NCI-H128 (cell line): ENCODE measurements around the gene NMNAT3.
A peak's percentile ranks its signal among the peaks of the same experiment; 100 is the strongest.

Experiments used
- DNase-seq: peaks from one replicate; lab custom pipeline; 2025; ENCODE audit not compliant: unreplicated experiment; lab: John Stamatoyannopoulos, UW

Gene NMNAT3

DNA sequence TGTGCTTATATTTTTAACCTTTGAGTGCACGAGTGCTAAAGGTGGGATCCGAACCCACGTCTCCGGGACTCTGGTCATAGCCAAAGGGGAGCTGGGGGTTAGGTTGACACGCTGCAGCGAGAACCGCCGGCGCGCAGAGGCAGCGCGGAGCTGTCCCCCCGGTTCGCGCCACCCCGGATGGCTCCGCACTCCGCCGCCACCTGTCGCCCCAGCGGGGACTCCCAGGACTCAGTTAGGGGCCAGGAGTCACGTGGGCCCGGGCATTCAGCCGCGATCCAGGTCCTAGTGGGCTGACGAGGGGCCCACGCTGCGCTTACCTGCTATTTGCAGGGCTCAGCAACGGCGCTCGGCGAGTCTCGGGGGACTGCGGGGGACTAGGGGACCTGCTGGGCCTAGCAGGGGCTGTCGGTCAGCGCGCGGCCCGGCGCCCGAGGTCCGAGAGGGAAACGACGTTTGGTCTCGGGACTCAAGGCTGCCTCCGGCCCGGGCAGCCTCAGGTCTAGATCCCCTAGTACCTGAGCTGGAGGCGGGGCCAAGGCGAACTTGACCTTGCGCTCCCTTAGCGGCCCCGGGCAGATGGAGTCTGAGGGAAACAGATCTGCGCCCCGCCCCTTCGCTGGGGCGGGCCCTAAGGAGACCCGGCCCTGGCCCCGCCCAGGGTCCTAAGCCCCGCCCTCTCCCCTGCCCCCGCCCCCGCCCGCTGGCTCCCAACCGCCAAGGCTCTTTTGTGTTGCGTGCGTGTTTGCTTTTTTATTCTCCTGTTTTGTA, at the start of gene NMNAT3:
Gene NMNAT3, minus strand, starts transcription at position 585 of the 768 bp plus-strand sequence. CDS start 50,248 bp downstream, outside the sequence.
- peak; percentile 45 for DNase-seq

DNA sequence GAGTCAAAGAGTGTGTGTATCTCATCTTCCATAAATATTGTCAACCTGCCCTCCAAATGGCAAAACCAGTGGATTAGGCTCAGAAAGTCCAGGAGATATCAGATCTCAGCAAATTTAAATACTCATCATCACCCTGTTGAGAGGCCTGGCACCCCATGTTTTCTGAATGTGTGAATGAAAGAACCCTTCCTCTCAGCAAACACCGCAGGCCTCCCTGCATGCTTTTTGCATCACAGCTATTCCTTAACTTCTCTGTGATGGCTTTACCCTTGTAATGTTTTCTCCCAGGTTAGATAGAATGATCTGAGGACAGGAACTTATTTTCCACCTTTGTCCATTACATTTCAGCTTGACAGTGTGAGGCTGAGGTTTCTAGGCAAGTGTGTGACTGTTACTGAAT, 43.6 kb upstream of the NMNAT3 start:
- DNase-seq, result no peak

DNA sequence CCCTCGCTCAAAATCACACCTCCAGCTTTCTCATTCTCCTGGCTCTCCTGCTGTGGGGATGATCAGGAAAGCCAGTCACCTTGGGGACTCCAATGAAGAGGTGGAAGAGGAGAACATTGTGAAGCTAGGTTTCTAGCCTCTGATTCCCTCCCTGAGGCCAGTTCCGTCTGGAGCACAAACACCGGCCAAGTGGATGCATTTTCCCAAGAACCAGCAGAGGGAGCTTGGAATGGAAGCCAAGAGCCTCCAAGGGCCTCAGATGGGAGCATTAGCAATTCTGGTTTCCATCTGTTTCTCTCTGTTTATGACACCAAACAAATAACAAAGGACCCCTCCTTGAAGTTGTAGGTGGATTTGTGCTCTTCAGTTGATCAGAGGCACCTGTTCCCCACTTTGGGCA, 40.6 kb upstream of the NMNAT3 start:
- DNase-seq, result no peak

GRCh38 chr3:139716908-139717485, 39.2 kb upstream of the NMNAT3 start:
- no peak for DNase-seq

GRCh38 chr3:139715743-139716360, 38.1 kb upstream of the NMNAT3 start:
- no peak for DNase-seq

DNA sequence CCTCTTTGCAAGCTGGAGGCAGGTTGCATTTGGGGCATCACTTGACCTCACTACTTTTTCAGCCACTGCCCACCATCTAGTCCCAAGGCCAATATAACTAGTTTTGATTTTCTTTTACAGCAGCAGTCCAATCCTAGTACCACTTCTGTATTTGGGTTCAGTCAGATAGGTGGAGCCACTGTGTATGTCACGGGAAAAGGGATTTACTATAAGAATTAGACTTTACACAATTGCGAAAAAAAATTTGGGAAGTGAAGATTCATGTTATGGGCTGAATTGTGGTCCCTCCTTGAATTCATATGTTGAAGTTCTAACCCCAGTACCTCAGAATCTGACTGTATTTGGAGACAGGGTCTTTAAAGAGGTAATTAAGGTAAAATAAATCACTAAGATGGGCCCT, 37.4 kb upstream of the NMNAT3 start:
- DNase-seq, result no peak

- DNase-seq, result no peak
Observed at GRCh38 chr3:139710212-139710611, 32.4 kb upstream of the NMNAT3 start.

- DNase-seq, result no peak
Observed at GRCh38 chr3:139705631-139706030, 27.9 kb upstream of the NMNAT3 start.

DNA sequence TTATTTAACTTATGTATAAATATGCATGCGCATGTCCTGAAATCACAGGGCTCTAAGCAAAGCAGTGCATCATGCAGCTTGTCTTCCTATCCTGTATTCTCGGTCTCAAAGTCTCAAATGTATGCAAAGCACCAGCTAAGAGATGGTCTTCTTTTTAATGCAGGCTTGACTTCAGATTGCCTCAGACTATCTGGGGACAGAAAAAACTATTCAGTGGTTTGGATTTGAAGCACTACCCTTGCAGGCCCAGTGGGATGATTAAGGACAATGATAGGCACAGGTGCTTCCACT, 18.5 kb upstream of the NMNAT3 start:
- no peak for DNase-seq

- DNase-seq, result no peak
Observed at GRCh38 chr3:139695426-139696313, 17.9 kb upstream of the NMNAT3 start.

DNA sequence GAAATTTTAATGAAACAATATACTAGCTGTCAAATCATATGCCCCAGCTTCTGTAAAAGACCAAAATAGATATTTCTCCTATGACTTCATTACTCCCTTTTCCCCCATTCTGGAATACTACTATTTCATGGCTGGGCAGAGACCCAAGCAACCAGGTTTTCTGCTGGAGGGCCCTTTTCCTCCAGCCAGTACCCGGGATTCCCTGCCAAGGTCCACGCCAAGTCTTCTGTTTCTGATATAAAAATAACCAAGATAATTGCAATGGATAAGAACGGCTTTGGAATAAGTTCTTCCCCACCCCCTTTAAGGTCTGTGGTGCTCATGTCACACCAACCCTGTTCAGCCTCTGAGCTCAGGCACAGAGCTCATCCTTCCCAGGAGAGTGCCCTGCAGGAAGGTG, 17.2 kb upstream of the NMNAT3 start:
- DNase-seq, result no peak

DNA sequence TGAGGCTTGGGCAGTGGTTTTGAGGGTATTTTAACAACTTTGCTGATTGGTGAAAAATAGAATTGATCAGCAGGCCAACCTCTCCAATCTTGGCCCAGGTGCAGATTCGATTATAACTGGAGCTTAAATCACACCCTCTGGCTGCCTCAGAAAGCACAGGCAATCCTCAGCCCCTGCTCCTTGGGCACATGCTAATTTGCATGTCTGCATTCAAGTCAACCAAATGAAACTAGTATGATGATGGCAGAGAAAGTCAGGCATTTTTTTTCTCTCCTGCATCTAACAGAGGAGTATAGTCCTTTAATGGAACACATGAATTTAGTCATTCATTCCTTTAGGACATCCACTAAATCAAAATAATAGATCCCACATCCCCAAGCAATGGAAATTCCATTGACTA, 16.8 kb upstream of the NMNAT3 start:
- DNase-seq, result no peak

DNA sequence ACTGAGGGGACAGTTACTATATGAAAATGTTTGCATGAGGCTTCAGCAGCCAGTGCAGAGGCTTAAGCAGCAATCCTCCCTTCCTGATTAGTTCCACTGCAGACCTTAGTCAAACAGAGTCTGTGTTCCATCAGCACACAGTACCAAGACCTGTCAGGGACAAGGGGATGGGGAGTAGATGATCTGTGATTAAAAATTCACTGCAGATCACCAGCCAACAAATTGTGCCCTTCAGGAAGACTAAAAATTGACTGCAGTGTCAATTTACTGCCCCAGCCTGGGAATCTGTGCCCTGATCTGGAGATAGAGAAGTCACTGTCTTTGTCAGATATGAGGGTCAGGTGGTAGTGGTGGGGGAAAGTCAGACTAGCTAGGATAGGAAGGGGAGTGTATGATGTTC, 13.8 kb upstream of the NMNAT3 start:
- DNase-seq, result no peak

DNA sequence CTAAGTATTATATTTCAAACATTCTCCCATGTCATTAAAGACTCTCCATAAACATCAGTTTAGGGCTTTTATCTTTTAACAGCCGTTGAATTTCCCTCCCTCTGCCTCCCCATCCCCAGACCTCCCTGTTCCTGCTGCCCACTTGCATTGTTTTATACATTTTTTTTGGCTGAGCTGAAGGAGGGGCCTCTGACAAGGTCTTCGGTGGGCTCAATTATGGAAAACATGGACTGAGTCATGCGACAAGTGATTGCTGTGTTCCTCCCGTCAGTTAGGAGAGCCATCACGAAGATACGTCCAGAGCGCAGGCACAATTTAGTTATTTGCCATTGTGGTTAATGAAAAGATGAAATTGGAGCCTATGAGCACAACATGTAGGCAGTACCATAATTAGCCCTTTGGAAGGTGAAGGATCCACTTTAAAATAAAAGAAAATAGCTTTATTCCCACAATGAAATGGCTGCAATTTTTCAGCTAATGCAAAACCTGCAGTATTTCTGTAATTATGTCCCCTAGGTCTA, 12.0 kb upstream of the NMNAT3 start:
- peak; percentile 65 for DNase-seq

DNA sequence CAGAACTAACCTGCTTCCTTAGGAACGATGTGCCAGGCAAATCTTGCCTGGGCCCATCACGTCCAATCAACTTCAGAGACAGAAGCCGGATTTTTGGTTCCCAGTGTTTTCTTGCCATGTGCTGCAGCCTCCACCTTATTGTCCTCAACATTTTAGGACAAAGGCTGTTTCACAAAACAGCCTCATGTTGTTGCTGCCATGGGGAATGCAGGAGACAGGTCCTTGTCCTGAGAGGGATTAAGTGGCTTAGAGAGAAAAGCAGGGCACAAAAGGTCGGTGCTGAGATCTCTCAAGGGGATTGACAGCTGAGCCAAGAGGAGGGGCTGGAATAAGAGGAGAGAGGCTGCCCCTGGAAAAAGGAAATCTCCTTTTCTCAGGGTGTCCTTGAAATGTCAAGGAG, 11.3 kb upstream of the NMNAT3 start:
- DNase-seq, result peak; percentile 48

GRCh38 chr3:139687431-139687830, 9.7 kb upstream of the NMNAT3 start:
- no peak for DNase-seq

GRCh38 chr3:139686624-139687023, 8.9 kb upstream of the NMNAT3 start:
- DNase-seq, result no peak

DNA sequence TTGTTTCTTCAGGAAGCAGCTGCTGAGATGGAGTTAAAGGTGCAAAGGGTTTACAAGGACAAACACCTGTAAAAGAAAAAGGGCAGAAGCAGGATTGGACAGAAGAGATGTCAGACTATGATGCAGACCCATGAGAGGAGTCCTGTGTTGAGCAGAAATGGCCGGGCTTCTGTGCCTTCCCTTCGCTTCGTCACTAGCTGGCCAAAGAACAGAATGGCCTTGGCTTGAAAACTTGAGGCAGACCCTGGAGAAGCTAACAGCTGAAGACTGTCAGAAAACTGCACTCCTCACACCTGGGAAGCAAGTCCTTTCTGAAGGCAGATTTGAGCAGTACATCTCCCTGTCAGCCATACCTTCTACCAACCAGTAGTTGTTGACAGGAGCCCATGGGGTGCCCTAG, 8.4 kb upstream of the NMNAT3 start:
- no peak for DNase-seq

DNA sequence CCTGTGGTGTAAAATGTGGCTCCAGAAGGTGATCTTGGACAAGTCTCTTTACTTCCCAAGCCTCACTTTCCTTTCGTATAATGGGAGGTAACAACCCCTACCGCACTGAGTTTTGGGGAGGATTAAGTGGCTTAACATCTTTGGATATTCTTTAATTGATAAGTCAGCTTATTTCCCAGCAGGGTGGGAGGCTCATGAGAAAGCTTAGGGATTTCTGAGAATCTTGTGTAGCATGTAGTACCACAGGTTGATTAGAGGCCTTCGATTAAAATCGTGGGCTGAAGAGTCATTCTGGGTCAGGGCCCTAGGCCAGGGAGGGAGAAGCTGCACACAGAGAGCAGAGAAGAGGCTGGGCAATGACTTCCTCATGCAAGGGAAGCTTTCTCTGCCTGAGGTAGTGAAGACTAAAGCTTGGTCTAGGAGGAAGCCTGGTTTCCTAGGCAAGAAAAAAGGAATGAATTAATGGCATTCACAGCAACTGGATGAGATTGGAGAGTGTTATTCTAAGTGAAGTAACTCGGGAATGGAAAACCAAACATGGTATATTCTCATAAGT, 1.5 kb upstream of the NMNAT3 start:
- DNase-seq, result no peak

GRCh38 chr3:139676632-139677387, 962 bp downstream of the NMNAT3 start:
- DNase-seq, result no peak
